GM18861 (cell line): Measurements from ENCODE around the gene NCKIPSD.

ENCODE experiments used
- ATAC-seq: cut with Tn5 transposase; IDR thresholded peaks from one replicate; pipeline ENCODE4 v1.9.1; 2021; ENCODE audit not compliant: unreplicated experiment

NCKIPSD gene

DNA sequence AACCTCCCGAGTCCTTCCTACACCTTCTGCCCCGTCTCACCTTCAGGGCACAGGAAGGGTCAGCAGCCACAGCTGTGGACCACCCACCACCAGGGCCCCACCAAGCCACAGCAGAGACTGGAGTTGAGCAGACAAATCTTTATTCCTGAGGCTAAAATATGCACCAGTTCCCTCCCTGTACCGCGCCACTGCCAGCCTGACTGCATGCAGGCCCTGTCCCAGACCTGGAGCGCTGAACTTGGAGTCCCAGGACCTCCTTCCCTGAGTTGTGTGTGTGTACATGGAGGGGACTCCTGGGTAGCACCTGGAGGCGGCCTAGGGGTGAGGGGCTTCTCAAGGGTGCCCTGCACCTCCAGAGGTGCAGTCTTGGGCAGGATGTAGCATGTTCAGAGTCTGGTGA is 60.1 kb downstream of the NCKIPSD start:
- ATAC-seq, result no peak

DNA sequence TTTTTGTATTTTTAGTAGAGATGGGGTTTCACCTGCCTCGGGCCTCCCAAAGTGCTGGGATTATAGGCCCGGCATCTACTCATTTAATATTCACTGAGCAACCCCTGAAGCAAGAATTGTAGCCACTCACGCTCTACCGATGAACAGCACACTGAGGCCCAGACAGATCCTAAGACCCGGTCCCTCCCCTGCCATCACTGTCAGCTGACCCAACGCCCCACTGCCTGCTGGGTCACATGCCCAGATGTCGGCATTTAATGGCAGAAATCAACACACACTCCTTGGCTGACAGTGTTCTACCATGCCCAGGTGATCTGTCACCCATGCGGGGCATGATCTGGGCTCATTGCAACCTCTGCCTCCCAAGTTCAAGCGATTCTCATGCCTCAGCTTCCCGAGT is 60.9 kb downstream of the NCKIPSD start:
- no peak for ATAC-seq

DNA sequence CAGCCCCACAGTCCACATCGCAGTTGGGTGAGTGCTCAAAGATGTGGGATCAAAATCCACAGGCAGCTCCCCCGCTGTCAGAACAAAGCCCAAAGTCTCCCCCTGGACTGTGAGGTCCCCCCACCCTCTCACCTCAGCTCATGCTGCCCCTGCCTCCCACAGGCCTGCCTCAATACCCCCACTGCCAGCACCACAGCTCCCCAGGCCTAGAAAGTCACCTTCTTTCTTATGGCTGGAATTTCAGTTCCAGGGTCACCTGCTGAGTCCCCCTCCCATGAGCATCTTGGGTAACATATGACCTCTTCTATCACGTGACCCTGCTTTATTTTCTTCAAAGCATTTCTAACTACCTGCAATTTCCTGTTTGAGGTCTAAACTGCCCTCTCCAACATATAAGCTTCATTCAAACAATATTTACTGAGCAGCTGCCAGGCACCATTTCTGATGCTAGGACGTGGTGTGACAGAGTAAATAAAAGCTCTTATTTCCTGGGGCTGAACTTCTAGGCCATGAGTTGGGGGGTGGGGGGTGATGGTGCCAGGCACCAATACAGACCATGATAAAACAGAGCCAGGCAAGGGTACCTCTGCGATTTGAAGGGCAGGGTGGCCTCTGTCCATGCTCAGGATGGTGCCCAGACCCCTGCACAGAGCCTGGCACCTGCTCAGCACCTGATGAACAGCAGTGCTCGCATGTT is 61.7 kb downstream of the NCKIPSD start:
- no peak for ATAC-seq
